GM12878 (cell line): ENCODE results near the gene TEF.

ENCODE experiments used
- EZH2 ChIP-seq: IDR thresholded peaks from 2 replicates; pipeline ENCODE4 v1.6.1; 2012; ENCODE audit warnings: low read depth, mild to moderate bottlenecking, control low read depth, inconsistent platforms, low read length, borderline replicate concordance; ENCODE audit not compliant: control insufficient read depth
- MAX ChIP-seq: IDR thresholded peaks from 2 replicates; pipeline ENCODE4 v1.6.1; 2012; ENCODE audit warnings: low read depth, low read length, improper control_type of control experiment
- MYC ChIP-seq: IDR thresholded peaks from 2 replicates; pipeline ENCODE4 v1.6.1; 2011; ENCODE audit warnings: mild to moderate bottlenecking, low read length, moderate library complexity, inconsistent platforms; ENCODE audit not compliant: insufficient read depth, insufficient replicate concordance, insufficient read length, severe bottlenecking
- POLR2AphosphoS5 ChIP-seq: IDR thresholded peaks from 2 replicates; pipeline ENCODE4 v1.6.1; 2011; ENCODE audit warnings: mild to moderate bottlenecking, low read length, inconsistent platforms
- RAD21 ChIP-seq: IDR thresholded peaks from 2 replicates; pipeline ENCODE4 v1.6.1; 2011; ENCODE audit warnings: mild to moderate bottlenecking, low read depth, low read length, moderate library complexity; ENCODE audit not compliant: insufficient read depth
- TF ChIP-seq, protein P1 (sequence below): IDR thresholded peaks from 2 replicates; pipeline ENCODE4 v1.6.1; 2012; ENCODE audit warnings: mild to moderate bottlenecking, low read depth, low read length

- TF ChIP-seq POLR2AphosphoS5 (no peak), MYC (no peak), EZH2 (no peak), RAD21 (no peak), MAX (no peak)
- TF ChIP-seq, protein P1, sequence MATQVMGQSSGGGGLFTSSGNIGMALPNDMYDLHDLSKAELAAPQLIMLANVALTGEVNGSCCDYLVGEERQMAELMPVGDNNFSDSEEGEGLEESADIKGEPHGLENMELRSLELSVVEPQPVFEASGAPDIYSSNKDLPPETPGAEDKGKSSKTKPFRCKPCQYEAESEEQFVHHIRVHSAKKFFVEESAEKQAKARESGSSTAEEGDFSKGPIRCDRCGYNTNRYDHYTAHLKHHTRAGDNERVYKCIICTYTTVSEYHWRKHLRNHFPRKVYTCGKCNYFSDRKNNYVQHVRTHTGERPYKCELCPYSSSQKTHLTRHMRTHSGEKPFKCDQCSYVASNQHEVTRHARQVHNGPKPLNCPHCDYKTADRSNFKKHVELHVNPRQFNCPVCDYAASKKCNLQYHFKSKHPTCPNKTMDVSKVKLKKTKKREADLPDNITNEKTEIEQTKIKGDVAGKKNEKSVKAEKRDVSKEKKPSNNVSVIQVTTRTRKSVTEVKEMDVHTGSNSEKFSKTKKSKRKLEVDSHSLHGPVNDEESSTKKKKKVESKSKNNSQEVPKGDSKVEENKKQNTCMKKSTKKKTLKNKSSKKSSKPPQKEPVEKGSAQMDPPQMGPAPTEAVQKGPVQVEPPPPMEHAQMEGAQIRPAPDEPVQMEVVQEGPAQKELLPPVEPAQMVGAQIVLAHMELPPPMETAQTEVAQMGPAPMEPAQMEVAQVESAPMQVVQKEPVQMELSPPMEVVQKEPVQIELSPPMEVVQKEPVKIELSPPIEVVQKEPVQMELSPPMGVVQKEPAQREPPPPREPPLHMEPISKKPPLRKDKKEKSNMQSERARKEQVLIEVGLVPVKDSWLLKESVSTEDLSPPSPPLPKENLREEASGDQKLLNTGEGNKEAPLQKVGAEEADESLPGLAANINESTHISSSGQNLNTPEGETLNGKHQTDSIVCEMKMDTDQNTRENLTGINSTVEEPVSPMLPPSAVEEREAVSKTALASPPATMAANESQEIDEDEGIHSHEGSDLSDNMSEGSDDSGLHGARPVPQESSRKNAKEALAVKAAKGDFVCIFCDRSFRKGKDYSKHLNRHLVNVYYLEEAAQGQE = no peak
Observed at GRCh38 chr22:41445129-41446056, 63.7 kb downstream of the TEF start.
